GM19455 (cell line): ENCODE data around the gene MAFF.

ENCODE experiments used
- ATAC-seq: cut with Tn5 transposase; IDR thresholded peaks from one replicate; pipeline ENCODE4 v1.9.1; 2021; ENCODE audit not compliant: unreplicated experiment

MAFF gene

GRCh38 chr22:38203090-38203810, 1.5 kb downstream of the MAFF start:
- ATAC-seq = no peak

GRCh38 chr22:38203855-38204514, 2.2 kb downstream of the MAFF start:
- no peak for ATAC-seq

- no peak for ATAC-seq
Observed at GRCh38 chr22:38204784-38205183, 3.0 kb downstream of the MAFF start.

GRCh38 chr22:38205261-38206128, 3.7 kb downstream of the MAFF start:
- ATAC-seq = no peak

GRCh38 chr22:38207898-38208432, 6.2 kb downstream of the MAFF start:
- no peak for ATAC-seq

- no peak for ATAC-seq
Observed at GRCh38 chr22:38208551-38208968, 6.8 kb downstream of the MAFF start.

- no peak for ATAC-seq
Observed at GRCh38 chr22:38211556-38211955, 9.8 kb downstream of the MAFF start.

- no peak for ATAC-seq
Observed at GRCh38 chr22:38212442-38212841, 10.6 kb downstream of the MAFF start.

- ATAC-seq = no peak
Observed at GRCh38 chr22:38213319-38213989, 11.7 kb downstream of the MAFF start.

GRCh38 chr22:38213990-38214301, 12.2 kb downstream of the MAFF start:
- no peak for ATAC-seq

GRCh38 chr22:38214302-38215056, 12.7 kb downstream of the MAFF start:
- no peak for ATAC-seq

- no peak for ATAC-seq
Observed at GRCh38 chr22:38215156-38216038, 13.6 kb downstream of the MAFF start.

- no peak for ATAC-seq
Observed at GRCh38 chr22:38218661-38219622, 17.1 kb downstream of the MAFF start.

- ATAC-seq = no peak
Observed at GRCh38 chr22:38219632-38220031, 17.8 kb downstream of the MAFF start.

GRCh38 chr22:38220163-38220562, 18.4 kb downstream of the MAFF start:
- ATAC-seq = no peak

- ATAC-seq = no peak
Observed at GRCh38 chr22:38220653-38221386, 19.0 kb downstream of the MAFF start.

- ATAC-seq = no peak
Observed at GRCh38 chr22:38221407-38221806, 19.6 kb downstream of the MAFF start.
